T-helper 9 cell (primary cell): Measurements from ENCODE around the gene CRHR2.

Experiments
- DNase-seq: peaks from one replicate; pipeline ENCODE4 v3.0.0-alpha.2; 2020

The CRHR2 gene

GRCh38 chr7:30674876-30675275 is 7.4 kb downstream of the CRHR2 start:
- DNase-seq, result no peak

GRCh38 chr7:30674420-30674819 is 7.8 kb downstream of the CRHR2 start:
- no peak for DNase-seq

GRCh38 chr7:30671793-30672465 is 10.3 kb downstream of the CRHR2 start:
- DNase-seq, result no peak

- no peak for DNase-seq
Measured at GRCh38 chr7:30668102-30668501, 14.2 kb downstream of the CRHR2 start.

GRCh38 chr7:30667172-30667571 is 15.1 kb downstream of the CRHR2 start:
- no peak for DNase-seq

- DNase-seq, result no peak
Measured at GRCh38 chr7:30665449-30665848, 16.8 kb downstream of the CRHR2 start.

GRCh38 chr7:30665043-30665442 is 17.2 kb downstream of the CRHR2 start:
- no peak for DNase-seq

- no peak for DNase-seq
Measured at GRCh38 chr7:30664184-30664885, 17.9 kb downstream of the CRHR2 start.

GRCh38 chr7:30663414-30663813 is 18.8 kb downstream of the CRHR2 start:
- no peak for DNase-seq

GRCh38 chr7:30662431-30662939 is 19.8 kb downstream of the CRHR2 start:
- no peak for DNase-seq

GRCh38 chr7:30661926-30662325 is 20.3 kb downstream of the CRHR2 start:
- DNase-seq, result no peak

GRCh38 chr7:30660331-30661255 is 21.7 kb downstream of the CRHR2 start:
- DNase-seq, result no peak

GRCh38 chr7:30659312-30659711 is 22.9 kb downstream of the CRHR2 start:
- no peak for DNase-seq

GRCh38 chr7:30658479-30659074 is 23.7 kb downstream of the CRHR2 start:
- no peak for DNase-seq

- DNase-seq, result no peak
Measured at GRCh38 chr7:30657131-30657530, 25.1 kb downstream of the CRHR2 start.

GRCh38 chr7:30656006-30656957 is 26.0 kb downstream of the CRHR2 start:
- no peak for DNase-seq

GRCh38 chr7:30655096-30655970 is 26.9 kb downstream of the CRHR2 start:
- no peak for DNase-seq

- DNase-seq, result no peak
Measured at GRCh38 chr7:30654296-30655090, 27.8 kb downstream of the CRHR2 start.
